ENCODE measurements around the gene TIMM8B. TPM values are rescaled to one million over a fixed set of nuclear protein-coding genes. Genes with fewer than 3 reads are reported as not detected.
A peak's percentile ranks its signal among the peaks of the same experiment; 100 is the strongest.

TIMM8B gene, protein sequence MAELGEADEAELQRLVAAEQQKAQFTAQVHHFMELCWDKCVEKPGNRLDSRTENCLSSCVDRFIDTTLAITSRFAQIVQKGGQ
- total RNA-seq, result 10.6 TPM

DNA sequence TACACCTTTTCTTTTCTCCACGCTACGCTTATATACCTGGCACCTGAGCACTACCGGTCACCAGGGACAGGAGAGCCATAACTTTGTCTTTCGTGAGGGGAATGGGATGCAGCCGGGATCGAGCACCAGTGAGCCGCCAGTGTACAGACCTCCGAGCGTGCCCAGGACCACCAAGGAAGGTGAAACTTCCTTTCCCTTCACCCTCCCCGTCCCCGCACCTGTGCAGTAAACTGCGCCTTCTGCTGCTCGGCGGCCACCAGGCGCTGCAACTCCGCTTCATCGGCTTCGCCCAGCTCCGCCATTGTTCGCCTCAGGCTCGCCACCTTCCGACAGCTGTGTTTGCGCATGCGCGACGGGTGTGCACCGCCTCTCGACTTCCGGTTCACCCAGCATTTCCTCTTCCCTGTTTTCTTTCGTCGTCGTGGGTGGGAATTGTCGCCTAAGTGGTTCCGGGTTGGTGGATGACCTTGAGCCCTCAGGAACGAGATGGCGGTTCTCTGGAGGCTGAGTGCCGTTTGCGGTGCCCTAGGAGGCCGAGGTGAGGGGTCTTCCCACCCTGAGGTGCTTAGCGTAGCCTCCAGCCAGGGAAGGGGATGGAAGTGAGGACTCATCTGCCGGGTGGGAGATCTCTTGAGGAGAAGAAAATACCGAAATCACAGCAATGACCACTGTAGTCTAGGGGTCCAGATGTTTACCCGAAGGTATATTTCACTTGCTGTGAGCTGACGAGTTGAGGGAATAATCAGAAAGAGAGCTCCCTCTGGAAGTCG, at the start of gene TIMM8B, which contains the start of gene SDHD:
TIMM8B (minus strand) TSS at position 335 of the 770 bp plus-strand sequence; CDS start at position 302, 33 bp downstream.
SDHD (plus strand) TSS at position 452 of the 770 bp plus-strand sequence; CDS start at position 487, 35 bp downstream.
- peak within 1 kb of the TSS; percentile 95 for H3K4me3 ChIP-seq (ENCODE audit: low read length)
- no peaks in the 10 kb centered on the region for H3K27me3 ChIP-seq (ENCODE audit: insufficient read depth, low read length)
- no peaks in the 10 kb centered on the region for H3K9me3 ChIP-seq (ENCODE audit: low read depth, low read length)
- H3K4me1 ChIP-seq (ENCODE audit: insufficient read depth, low read length), result peaks cover 24% of the 10 kb centered on the region

DNA sequence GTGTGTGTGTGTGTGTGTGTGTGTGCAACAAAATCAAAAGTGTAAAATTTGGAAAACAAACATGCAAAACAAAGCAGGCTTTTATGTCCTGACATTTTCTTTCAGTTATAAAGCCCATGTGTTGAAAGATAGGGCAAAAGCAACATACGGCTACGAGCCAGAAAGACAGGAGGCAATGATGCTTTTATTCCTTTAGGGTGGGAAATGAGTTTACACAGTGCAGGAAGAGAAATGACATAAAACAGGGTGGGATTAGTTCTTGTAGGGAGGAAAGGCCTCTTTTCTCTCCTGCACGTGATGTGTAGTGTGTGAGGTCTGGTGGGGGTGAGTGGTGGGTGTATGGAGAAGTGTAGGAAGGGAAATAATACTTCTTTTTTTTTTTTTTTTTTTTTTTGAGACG, 47.9 kb upstream of the TIMM8B start:
- H3K9me3 ChIP-seq (ENCODE audit: low read depth, low read length), result no peaks in the 10 kb centered on the region
- H3K27me3 ChIP-seq (ENCODE audit: insufficient read depth, low read length), result no peaks in the 10 kb centered on the region
- H3K4me3 ChIP-seq (ENCODE audit: low read length), result no peak overlapping the region
- H3K4me1 ChIP-seq (ENCODE audit: insufficient read depth, low read length), result peaks cover 8% of the 10 kb centered on the region

DNA sequence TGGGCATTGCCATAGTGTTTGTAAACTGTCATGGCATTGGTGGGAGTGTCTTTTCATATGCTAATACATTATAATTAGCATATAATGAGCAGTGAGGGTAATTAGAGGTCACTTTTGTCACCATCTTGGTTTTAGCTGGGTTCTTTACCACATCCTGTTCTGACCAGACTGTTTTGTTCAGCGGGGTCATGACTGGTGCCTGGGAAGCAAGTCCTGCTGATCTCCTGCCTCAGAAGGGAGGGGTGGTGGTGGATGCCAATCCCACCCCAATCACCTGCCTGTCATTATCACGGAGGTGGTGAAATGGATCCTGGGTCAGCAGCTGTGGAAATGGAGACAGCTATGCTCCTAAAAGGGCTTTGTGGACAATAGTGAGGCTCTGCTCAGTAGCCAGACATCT, 46.2 kb upstream of the TIMM8B start:
- Histone ChIP-seq H3K4me3 (ENCODE audit: low read length) (no peak overlapping the region), H3K9me3 (ENCODE audit: low read depth, low read length) (no peaks in the 10 kb centered on the region), H3K4me1 (ENCODE audit: insufficient read depth, low read length) (peaks cover 14% of the 10 kb centered on the region), H3K27me3 (ENCODE audit: insufficient read depth, low read length) (no peaks in the 10 kb centered on the region)

DNA sequence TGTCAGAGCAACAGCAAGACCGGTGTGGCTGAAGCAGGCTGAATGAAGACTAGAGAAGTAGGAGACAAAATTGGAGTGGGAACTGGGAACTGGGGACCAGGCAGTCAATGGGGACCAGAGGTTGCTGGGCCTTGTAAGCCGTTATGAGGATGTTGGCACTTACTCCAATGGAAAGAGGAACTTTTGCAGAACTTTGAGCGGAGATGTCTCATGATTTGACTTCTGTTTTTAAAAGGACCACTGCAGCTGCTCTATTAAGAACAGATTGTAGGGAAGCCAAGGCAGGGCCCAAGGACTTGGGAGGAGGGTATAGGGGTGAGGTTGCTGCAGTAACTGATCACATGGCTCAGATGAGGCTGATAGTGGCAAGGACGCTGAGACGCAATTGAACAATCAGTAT, 43.1 kb upstream of the TIMM8B start:
- Histone ChIP-seq H3K27me3 (ENCODE audit: insufficient read depth, low read length) (no peaks in the 10 kb centered on the region), H3K9me3 (ENCODE audit: low read depth, low read length) (no peaks in the 10 kb centered on the region), H3K4me1 (ENCODE audit: insufficient read depth, low read length) (peaks cover 14% of the 10 kb centered on the region), H3K4me3 (ENCODE audit: low read length) (no peak overlapping the region)

DNA sequence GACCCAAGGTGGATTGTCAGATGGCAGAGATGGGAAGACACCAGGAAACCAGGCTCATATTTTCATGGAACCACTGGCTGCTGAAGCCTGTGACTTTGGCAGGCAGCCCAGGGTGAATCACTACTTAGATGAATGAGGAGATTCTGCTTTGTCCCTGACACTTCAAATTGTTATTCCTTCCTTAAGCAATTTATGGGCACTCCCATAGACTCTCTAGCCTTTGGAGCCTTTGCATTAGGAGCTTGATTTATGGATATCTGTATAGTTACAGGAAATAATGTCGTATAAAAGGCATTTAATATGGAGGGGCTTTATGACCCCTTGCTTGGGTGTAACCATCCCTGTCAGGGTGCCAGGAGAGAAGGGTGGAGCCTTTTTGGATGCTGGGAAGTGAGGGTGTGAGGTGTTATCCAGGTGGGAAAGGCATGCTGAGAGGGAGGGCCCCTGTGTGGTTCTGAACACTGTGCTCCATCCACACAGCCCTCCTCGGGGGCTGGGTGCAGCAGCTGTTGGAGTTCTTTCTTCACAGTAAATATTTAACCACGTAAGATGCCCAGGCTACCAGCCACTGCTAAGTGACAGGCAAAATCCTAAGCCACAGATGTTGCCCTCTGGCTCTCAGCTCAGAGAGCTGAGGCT, 42.0 kb upstream of the TIMM8B start:
- H3K27me3 ChIP-seq (ENCODE audit: insufficient read depth, low read length), result no peaks in the 10 kb centered on the region
- H3K9me3 ChIP-seq (ENCODE audit: low read depth, low read length), result no peaks in the 10 kb centered on the region
- H3K4me3 ChIP-seq (ENCODE audit: low read length), result no peak overlapping the region
- peaks cover 14% of the 10 kb centered on the region for H3K4me1 ChIP-seq (ENCODE audit: insufficient read depth, low read length)

DNA sequence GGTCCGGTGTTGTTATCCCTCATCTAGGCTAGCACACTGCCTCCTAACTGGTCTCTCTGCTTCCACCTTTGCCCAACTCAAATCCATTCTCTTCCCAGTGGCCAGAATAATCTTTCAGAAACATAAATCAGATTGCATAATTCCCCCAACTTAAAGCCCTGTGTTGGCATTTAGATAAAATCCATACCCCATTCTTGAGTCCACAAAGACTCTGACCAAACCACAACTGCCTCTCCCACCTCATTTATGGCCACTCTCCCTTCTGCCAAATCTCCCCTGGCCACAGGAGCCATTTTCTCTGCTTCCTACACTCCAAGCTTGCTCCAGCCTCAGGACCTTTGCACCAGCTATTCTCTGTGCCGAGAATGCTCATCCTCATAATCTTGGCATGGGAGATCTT, 40.5 kb upstream of the TIMM8B start:
- Histone ChIP-seq H3K27me3 (ENCODE audit: insufficient read depth, low read length) (no peaks in the 10 kb centered on the region), H3K9me3 (ENCODE audit: low read depth, low read length) (no peaks in the 10 kb centered on the region), H3K4me1 (ENCODE audit: insufficient read depth, low read length) (peaks cover 14% of the 10 kb centered on the region), H3K4me3 (ENCODE audit: low read length) (no peak overlapping the region)

DNA sequence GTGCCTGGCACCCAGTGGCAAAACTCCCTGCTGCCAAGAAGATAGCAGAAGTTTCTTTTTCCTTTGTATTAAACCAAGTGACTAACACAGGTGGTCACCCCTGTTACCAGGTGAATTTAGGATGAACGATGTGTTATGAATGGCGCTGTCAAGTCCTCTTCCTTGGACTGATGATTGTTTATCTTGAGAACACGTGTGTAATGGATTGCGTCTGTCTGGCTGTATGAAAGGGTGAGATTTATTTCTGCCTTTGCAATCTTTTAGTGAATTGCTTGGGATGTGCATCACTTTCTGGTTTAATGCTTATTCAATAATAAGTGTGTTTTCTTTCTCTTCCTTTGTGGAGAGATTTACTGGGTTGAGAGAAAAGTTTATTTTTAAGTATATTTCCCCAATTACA, 36.6 kb upstream of the TIMM8B start:
- no peaks in the 10 kb centered on the region for H3K9me3 ChIP-seq (ENCODE audit: low read depth, low read length)
- H3K27me3 ChIP-seq (ENCODE audit: insufficient read depth, low read length), result no peaks in the 10 kb centered on the region
- peaks cover 16% of the 10 kb centered on the region for H3K4me1 ChIP-seq (ENCODE audit: insufficient read depth, low read length)
- no peak overlapping the region for H3K4me3 ChIP-seq (ENCODE audit: low read length)

DNA sequence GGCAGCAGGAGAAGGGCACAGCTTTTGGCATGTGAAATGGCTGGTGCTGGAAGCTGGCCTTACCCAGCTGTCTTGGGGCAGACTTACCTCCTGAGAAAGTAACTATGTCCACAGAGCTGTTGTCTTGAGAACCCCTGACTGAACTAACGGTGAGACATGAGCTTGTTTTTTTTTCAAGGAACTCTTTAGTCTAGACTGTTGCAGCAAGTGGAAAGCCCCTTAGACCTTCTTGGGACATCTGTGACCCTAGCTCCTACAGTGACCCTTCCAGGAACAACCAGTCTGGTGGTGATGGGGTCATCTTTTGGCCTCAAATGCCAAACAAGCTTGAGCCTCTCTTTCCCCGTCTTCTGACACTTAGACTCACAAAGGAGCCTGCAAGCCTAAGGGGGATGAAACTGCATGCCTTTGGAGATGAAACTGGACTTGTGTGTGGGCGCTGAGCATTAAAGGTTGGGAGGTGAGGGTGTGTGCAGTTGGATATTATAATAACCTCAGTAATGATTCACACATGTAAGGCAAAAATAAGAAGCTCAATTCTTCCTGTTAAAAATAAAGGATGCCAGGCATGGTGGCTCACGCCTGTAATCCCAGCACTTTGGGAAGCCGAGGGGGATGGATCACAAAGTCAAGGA, 35.5 kb upstream of the TIMM8B start:
- Histone ChIP-seq H3K27me3 (ENCODE audit: insufficient read depth, low read length) (no peaks in the 10 kb centered on the region), H3K9me3 (ENCODE audit: low read depth, low read length) (no peaks in the 10 kb centered on the region), H3K4me3 (ENCODE audit: low read length) (no peak overlapping the region), H3K4me1 (ENCODE audit: insufficient read depth, low read length) (peaks cover 16% of the 10 kb centered on the region)

DNA sequence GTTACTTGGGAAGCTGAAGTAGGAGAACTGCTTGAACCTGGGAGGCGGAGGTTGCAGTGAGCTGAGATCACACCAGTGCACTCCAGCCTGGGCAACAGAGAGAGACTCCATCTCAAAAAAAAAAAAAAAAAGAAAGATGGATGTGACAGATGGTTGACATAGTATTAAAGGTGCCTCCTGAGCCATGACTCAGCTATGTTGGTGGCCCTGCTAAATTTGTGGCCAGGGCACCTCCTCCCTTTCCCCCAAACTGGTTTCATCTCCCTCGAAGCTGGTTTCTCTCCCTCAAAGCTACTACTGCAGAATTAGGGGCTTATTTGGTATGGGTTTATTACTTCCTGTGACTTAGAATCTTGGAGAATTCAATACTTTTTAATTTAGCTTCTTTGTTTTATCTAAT, 31.6 kb upstream of the TIMM8B start:
- no peaks in the 10 kb centered on the region for H3K27me3 ChIP-seq (ENCODE audit: insufficient read depth, low read length)
- no peak overlapping the region for H3K4me3 ChIP-seq (ENCODE audit: low read length)
- H3K4me1 ChIP-seq (ENCODE audit: insufficient read depth, low read length), result peaks cover 19% of the 10 kb centered on the region
- H3K9me3 ChIP-seq (ENCODE audit: low read depth, low read length), result no peaks in the 10 kb centered on the region

DNA sequence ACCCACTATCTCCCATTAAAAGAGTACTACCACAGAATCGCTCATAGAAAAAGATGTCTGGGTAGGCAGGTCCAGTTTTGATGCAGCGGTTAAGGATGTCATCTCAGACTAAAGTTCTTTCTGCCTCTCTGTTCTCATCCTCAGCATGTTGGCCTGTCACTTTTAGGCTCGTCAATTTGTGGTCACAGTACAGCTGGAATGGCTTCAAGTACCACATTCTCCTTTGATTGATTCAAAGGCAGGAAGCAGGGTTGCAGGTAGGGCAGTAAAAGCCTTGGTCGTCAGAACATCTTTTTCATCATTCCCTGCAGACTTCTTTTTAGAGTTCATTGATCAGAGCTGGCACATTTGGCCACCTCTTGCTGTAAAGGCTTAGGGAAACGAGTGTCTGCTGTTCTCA, 28.8 kb upstream of the TIMM8B start:
- Histone ChIP-seq H3K4me3 (ENCODE audit: low read length) (no peak overlapping the region), H3K27me3 (ENCODE audit: insufficient read depth, low read length) (no peaks in the 10 kb centered on the region), H3K9me3 (ENCODE audit: low read depth, low read length) (no peaks in the 10 kb centered on the region)

DNA sequence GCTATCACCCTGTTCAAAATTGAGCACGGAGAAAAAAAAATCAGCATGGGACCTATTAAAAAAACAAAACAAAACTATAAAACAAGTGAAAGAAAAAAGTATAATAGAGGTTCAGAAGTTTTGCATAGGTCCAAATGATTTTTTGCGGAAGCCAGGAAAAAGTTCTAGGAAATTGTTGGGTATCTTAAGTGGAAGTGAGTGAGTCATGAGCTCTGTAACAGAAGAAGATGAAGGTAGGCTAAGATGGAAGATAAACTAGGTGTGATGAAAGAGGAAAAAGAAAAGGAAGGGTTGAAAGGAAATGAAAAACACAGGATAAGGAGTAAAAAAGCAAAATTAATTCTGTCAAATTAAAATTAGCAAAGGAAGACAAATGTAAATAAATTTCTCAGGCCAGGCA, 27.9 kb upstream of the TIMM8B start:
- Histone ChIP-seq H3K4me1 (ENCODE audit: insufficient read depth, low read length) (peaks cover 3% of the 10 kb centered on the region), H3K27me3 (ENCODE audit: insufficient read depth, low read length) (no peaks in the 10 kb centered on the region), H3K9me3 (ENCODE audit: low read depth, low read length) (no peaks in the 10 kb centered on the region)

More for the DNA sequence above, 28.8 kb upstream of the TIMM8B start:
- peaks cover 12% of the 10 kb centered on the region for H3K4me1 ChIP-seq (ENCODE audit: insufficient read depth, low read length)

DNA sequence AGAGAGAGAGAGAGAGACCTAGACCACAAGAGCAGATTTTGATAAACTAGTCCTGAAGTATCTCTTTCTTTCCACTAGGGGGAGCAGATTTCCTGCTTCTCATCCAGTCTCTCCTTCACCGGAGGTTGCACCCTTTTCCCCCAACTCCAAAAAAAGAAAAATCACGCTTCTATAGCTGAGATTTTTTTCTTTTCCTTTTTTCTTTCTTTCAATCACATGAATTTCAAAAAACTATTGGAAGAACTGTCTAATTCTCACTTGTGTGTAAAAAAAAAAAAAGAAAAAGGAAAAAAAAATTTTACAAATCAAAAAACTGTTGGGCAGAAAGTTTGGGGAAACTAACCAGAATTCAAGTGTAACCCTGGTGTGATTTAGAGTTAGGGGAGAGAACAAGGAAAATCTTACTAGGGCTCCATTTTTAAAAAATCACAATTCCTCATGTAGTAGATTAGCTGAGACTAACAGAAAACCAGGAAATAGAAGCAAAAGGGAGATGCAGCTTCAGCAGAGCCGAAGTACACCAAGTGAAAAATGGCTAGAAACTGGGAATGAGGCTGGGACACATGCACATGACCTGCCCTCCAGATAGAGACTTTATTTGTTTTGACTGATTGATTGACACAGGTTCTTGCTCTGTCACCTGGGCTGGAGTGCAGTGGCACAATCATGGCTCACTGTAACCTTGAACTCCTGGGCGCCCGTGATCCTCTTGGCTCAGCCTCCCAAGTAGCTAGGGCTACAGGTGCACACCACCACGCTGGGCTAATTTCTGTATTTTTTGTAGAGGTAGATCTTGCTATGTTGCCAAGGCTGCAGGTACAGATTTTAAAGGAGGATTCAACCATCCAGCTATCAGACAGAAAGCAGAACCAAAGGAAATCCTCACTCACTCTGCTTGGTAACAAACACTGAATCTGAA, 27.2 kb upstream of the TIMM8B start:
- Histone ChIP-seq H3K4me3 (ENCODE audit: low read length) (no peak overlapping the region), H3K9me3 (ENCODE audit: low read depth, low read length) (no peaks in the 10 kb centered on the region), H3K27me3 (ENCODE audit: insufficient read depth, low read length) (no peaks in the 10 kb centered on the region), H3K4me1 (ENCODE audit: insufficient read depth, low read length) (peaks cover 3% of the 10 kb centered on the region)

More for the DNA sequence above, 27.9 kb upstream of the TIMM8B start:
- no peak overlapping the region for H3K4me3 ChIP-seq (ENCODE audit: low read length)

DNA sequence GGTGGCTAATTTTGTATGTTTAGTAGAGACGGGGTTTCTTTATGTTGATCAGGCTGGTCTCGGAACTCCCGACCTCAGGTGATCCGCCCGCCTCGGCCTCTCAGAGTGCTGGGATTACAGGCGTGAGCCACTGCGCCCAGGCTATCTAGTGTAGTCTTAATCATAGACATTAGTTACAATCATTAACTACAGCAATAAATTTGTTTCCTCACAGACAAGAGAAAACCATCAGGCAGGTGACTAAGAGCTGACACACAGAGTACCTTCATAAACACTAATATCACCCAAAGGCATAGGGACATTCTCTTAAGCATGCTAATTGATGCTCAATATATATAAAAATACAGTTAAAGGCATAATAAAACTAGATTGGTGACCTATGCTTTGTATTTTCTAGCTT, 19.5 kb upstream of the TIMM8B start:
- no peaks in the 10 kb centered on the region for H3K9me3 ChIP-seq (ENCODE audit: low read depth, low read length)
- no peak overlapping the region for H3K4me3 ChIP-seq (ENCODE audit: low read length)
- peaks cover 17% of the 10 kb centered on the region for H3K4me1 ChIP-seq (ENCODE audit: insufficient read depth, low read length)
- H3K27me3 ChIP-seq (ENCODE audit: insufficient read depth, low read length), result no peaks in the 10 kb centered on the region

DNA sequence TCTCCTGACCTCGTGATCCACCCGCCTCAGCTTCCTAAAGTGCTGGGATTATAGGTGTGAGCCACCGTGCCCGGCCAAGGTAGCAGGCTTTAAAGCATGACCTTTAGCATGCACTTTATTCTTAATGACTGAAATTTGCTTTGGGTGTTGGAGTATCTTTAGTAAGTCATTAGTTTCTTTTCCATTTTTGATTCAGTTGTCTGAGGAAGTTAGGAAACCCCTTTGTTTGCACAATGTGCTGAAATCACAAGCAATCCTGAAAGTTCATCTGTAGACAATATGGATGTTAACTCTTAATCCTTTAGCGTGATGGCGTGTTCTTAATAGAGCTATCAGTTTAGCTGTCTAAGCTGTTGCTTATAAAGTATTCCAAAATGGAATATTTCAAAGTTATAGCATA, 16.9 kb upstream of the TIMM8B start:
- no peak overlapping the region for H3K4me3 ChIP-seq (ENCODE audit: low read length)
- H3K27me3 ChIP-seq (ENCODE audit: insufficient read depth, low read length), result no peaks in the 10 kb centered on the region
- H3K9me3 ChIP-seq (ENCODE audit: low read depth, low read length), result no peaks in the 10 kb centered on the region
- peaks cover 17% of the 10 kb centered on the region for H3K4me1 ChIP-seq (ENCODE audit: insufficient read depth, low read length)
